Inflammatory macrophage (primary cell): ENCODE data around the gene SAC3D1.
A peak's percentile ranks its signal among the peaks of the same experiment; 100 is the strongest.

ENCODE experiments used
- DNase-seq, 2 donors: peaks; one replicate each; pipeline ENCODE4 v3.0.0-alpha.2; 2020 to 2022

Gene SAC3D1

GRCh38 chr11:65060913-65061408 lies 20.0 kb downstream of the SAC3D1 start:
- DNase-seq, result no peak

GRCh38 chr11:65063532-65063931 lies 22.5 kb downstream of the SAC3D1 start:
- peak in 1 of 2 donors; percentile 20 for DNase-seq

- DNase-seq, result no peak
Observed at GRCh38 chr11:65064847-65065240, 23.8 kb downstream of the SAC3D1 start.

- DNase-seq, result peak in 1 of 2 donors; percentile 31
Observed at GRCh38 chr11:65065851-65066250, 24.8 kb downstream of the SAC3D1 start.

GRCh38 chr11:65066315-65066714 lies 25.3 kb downstream of the SAC3D1 start:
- no peak for DNase-seq

GRCh38 chr11:65066805-65067291 lies 25.8 kb downstream of the SAC3D1 start:
- DNase-seq, result no peak

GRCh38 chr11:65067446-65067845 lies 26.4 kb downstream of the SAC3D1 start:
- no peak for DNase-seq

- DNase-seq, result peak in 1 of 2 donors; percentile 27
Observed at GRCh38 chr11:65069217-65069616, 28.2 kb downstream of the SAC3D1 start.

- DNase-seq, result peak in 1 of 2 donors; percentile 25
Observed at GRCh38 chr11:65071907-65072630, 31.1 kb downstream of the SAC3D1 start.

GRCh38 chr11:65072631-65072966 lies 31.6 kb downstream of the SAC3D1 start:
- DNase-seq, result no peak

- DNase-seq, result peak in 1 of 2 donors; percentile 59
Observed at GRCh38 chr11:65077451-65077850, 36.4 kb downstream of the SAC3D1 start.

- DNase-seq, result peak; percentile 57 to 69
Observed at GRCh38 chr11:65078151-65078550, 37.1 kb downstream of the SAC3D1 start.

GRCh38 chr11:65078786-65079342 lies 37.9 kb downstream of the SAC3D1 start:
- DNase-seq, result no peak

- DNase-seq, result no peak
Observed at GRCh38 chr11:65083134-65083833, 42.3 kb downstream of the SAC3D1 start.

- peak; percentile 96 for DNase-seq
Observed at GRCh38 chr11:65083834-65084597, 43.0 kb downstream of the SAC3D1 start, which contains the start of the genes CDCA5 and ZFPL1. Gene CDCA5 (minus strand): TSS chr11:65084040. CDS start chr11:65083978, 62 bp downstream. Gene ZFPL1 (plus strand): TSS chr11:65084222. CDS start chr11:65084699, 477 bp downstream.

- DNase-seq, result no peak
Observed at GRCh38 chr11:65084598-65085375, 43.8 kb downstream of the SAC3D1 start.

- peak; percentile 48 to 77 for DNase-seq
Observed at GRCh38 chr11:65085446-65085845, 44.4 kb downstream of the SAC3D1 start.

- no peak for DNase-seq
Observed at GRCh38 chr11:65086809-65087208, 45.8 kb downstream of the SAC3D1 start.

GRCh38 chr11:65087216-65087615 lies 46.2 kb downstream of the SAC3D1 start:
- no peak for DNase-seq

GRCh38 chr11:65087827-65088226 lies 46.8 kb downstream of the SAC3D1 start:
- DNase-seq, result no peak

- DNase-seq, result no peak
Observed at GRCh38 chr11:65089621-65090020, 48.6 kb downstream of the SAC3D1 start.

- DNase-seq, result no peak
Observed at GRCh38 chr11:65090628-65091027, 49.6 kb downstream of the SAC3D1 start.
